Measurements from ENCODE around the gene SLC39A3.

DNA sequence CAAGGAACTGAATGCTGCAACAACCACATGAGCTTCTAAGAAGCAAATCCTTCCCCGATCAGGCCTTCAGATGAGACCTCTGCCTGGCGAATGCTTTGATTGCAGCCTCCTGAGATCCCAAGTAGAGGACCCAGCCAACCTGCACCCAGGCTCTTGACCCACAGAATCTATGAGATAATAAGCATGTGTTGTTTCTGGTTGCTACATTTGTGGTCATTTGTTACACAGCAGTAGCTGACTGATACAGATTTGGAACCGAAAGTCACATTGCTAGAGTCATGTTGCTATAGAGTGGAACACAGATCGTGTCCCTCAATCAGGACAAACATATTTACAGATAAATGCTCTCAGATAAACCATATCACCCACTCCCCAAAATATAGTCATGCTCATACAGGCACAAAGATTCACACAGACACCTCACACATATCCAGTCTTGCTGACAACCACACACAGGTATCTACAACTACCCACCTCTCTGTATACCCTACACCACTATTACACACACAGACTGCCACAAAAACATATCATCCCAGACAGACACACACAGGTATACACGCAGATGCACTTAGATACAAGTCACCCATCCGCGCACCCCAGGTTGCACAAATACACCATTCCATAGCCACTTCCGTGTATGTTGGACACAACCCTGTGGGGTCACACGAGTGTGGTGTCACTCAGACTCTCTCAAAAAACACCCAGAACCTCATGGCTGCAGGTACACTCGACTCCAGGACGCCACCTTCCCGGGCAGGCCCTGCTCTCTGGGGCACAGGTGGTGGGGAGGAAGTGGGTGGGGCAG is 24.1 kb downstream of the SLC39A3 start:
- TF ChIP-seq, protein P1, sequence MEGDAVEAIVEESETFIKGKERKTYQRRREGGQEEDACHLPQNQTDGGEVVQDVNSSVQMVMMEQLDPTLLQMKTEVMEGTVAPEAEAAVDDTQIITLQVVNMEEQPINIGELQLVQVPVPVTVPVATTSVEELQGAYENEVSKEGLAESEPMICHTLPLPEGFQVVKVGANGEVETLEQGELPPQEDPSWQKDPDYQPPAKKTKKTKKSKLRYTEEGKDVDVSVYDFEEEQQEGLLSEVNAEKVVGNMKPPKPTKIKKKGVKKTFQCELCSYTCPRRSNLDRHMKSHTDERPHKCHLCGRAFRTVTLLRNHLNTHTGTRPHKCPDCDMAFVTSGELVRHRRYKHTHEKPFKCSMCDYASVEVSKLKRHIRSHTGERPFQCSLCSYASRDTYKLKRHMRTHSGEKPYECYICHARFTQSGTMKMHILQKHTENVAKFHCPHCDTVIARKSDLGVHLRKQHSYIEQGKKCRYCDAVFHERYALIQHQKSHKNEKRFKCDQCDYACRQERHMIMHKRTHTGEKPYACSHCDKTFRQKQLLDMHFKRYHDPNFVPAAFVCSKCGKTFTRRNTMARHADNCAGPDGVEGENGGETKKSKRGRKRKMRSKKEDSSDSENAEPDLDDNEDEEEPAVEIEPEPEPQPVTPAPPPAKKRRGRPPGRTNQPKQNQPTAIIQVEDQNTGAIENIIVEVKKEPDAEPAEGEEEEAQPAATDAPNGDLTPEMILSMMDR (IDR thresholded peaks at IDR 0.05; ENCODE audit: low read depth, low read length, poor library complexity, severe bottlenecking) = no peak
- TF ChIP-seq EZH2phosphoT487 (IDR thresholded peaks at IDR 0.05; ENCODE audit: borderline replicate concordance, low read length) = no peak

Data from DOHH2 (cell line).